Measurements from ENCODE around the gene EPS15.
A peak's percentile ranks its signal among the peaks of the same experiment; 100 is the strongest.

The EPS15 gene

DNA sequence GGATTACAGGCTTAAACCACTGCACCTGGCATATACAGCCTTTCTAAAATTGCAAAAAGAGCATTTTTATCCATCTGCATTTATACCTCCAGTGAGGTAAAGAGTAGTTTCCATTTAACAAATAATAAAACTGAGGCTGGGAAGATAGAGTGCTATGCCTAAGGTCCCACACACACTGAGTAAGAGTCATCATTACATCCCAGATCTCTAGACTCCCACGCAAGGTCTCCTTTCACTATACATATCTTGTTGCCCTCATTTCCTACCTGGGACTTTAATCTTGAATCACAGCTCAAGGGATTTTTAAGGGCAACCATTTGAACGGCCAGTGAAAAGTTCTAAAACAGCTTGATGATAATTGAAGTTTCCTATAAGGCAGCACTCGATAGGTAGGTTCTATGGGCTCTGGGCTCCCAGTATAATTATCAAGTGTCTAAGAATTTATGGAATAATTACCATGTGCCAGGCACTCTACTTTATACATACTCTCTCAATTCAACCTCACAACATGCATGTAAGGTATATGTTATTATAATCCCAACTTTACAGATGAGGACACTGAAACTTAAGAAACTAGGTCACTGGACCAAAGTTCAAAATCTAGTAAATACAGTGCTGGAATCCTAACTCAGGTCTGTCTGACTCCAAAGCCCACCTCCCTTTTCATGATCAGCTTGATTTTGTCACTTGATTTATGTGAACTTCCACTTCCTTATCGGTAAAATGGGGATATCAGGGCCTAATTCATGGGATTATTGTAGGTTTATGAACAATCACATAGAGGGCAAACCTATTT lies 23.3 kb upstream of the EPS15 start:
- in situ Hi-C loops (cut with HindIII; ENCODE audit: low pct_ligation_motif_present, low sequenced_read_pairs) = no loop called here
- Histone ChIP-seq H3K27me3 (replicated peaks) (no peaks in the 10 kb centered on the region), H3K36me3 (replicated peaks) (no peaks in the 10 kb centered on the region), H3K27ac (no peak overlapping the region), H3K4me3 (ENCODE audit: low read depth, low read length) (no peak overlapping the region)
- no peak for DNase-seq
- TF ChIP-seq, protein P1, sequence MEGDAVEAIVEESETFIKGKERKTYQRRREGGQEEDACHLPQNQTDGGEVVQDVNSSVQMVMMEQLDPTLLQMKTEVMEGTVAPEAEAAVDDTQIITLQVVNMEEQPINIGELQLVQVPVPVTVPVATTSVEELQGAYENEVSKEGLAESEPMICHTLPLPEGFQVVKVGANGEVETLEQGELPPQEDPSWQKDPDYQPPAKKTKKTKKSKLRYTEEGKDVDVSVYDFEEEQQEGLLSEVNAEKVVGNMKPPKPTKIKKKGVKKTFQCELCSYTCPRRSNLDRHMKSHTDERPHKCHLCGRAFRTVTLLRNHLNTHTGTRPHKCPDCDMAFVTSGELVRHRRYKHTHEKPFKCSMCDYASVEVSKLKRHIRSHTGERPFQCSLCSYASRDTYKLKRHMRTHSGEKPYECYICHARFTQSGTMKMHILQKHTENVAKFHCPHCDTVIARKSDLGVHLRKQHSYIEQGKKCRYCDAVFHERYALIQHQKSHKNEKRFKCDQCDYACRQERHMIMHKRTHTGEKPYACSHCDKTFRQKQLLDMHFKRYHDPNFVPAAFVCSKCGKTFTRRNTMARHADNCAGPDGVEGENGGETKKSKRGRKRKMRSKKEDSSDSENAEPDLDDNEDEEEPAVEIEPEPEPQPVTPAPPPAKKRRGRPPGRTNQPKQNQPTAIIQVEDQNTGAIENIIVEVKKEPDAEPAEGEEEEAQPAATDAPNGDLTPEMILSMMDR (IDR thresholded peaks at IDR 0.05; ENCODE audit: low read depth, low read length, missing control alignments) = no peak

DNA sequence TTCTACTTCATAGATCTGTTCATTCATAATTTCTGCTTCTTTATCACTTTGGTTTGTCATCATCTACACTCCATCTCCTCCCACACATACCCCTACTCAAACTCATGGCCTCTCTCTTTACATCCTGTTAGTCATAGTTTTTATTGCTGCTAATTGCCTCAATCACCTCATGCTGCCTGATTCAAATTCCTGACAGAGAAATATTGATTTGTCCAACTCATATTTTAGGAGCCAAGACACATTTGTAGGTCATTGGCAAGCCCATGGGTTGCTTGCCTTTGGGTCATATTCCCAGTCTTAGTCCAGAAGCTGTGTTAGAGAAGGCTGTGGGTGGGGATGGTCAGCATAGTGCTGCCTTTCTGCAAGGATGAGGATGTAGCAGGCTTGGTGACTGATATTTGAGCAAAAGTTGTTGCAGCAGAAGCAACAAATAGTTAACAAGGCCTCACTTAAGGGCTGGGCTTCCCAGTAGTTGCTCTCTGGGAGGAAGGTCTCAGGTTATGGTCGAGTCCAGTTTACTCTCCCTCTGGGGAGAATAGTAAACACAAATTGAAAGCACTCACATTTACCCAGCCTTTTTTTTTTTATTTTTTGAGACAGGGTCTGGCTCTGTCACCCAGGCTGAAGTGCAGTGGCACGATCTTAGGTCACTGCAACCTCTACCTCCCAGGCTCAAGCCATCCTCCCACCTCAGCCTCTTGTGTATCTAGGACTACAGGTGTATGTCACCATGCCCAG lies 22.4 kb upstream of the EPS15 start:
- H3K4me3 ChIP-seq (ENCODE audit: low read depth, low read length) = no peak overlapping the region
- TF ChIP-seq, protein P1 (IDR thresholded peaks at IDR 0.05; ENCODE audit: low read depth, low read length, missing control alignments) = no peak
- H3K27me3 ChIP-seq (replicated peaks) = no peaks in the 10 kb centered on the region
- in situ Hi-C loops (cut with HindIII; ENCODE audit: low pct_ligation_motif_present, low sequenced_read_pairs) = no loop called here
- no peak for DNase-seq
- H3K27ac ChIP-seq = no peak overlapping the region
- no peaks in the 10 kb centered on the region for H3K36me3 ChIP-seq (replicated peaks)

DNA sequence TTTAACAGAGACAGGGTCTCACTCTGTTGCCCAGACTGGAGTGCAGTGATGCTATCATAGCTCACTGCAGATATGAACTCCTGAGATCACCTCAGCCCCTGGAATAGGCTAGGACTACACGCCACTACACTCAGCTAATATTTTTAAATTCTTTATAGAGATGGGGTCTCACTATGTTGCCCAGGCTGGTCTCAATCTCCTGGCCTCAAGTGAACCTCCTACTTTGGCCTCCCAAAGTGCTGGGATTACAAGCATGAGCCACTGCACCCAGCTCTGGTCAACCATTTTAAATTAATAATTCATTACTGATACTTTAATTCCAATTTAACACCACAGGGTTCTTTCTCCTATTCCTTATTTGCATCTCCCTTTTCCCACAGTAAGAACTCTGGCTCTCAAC lies 18.5 kb upstream of the EPS15 start:
- H3K27ac ChIP-seq = no peak overlapping the region
- no peak for DNase-seq
- TF ChIP-seq, protein P1 (IDR thresholded peaks at IDR 0.05; ENCODE audit: low read depth, low read length, missing control alignments) = no peak
- no peaks in the 10 kb centered on the region for H3K36me3 ChIP-seq (replicated peaks)
- H3K27me3 ChIP-seq (replicated peaks) = no peaks in the 10 kb centered on the region
- H3K4me3 ChIP-seq (ENCODE audit: low read depth, low read length) = no peak overlapping the region
- in situ Hi-C loops (cut with HindIII; ENCODE audit: low pct_ligation_motif_present, low sequenced_read_pairs) = no loop called here

DNA sequence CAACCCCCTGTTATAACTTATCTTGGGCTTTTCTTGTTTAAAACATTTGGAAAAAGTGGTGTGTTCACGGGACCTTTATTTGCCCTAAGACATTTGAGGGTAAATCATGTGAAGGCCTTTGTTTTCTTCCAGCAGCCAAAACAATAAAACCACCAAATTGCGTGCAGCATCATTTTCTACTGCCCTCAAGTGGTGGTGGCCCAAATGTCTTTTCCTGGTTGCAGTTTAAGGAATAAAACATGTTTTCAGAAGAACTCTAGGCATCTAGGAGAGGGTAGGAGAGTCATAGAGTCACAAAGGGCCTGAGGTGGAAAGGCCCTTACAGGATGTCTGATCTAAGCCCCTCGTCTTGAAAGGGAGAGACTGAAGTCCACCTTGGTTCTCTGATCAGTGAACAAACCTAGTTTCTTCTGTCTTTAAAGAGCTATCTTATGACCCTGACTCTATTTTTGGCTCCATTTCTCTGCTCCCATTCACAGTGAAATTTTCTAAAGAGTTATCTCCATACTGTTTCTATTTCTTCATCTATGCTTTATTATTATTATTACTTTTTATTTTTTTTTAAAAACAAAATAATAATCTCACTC lies 16.0 kb upstream of the EPS15 start:
- H3K27ac ChIP-seq = no peak overlapping the region
- no peaks in the 10 kb centered on the region for H3K36me3 ChIP-seq (replicated peaks)
- H3K4me3 ChIP-seq (ENCODE audit: low read depth, low read length) = no peak overlapping the region
- no peaks in the 10 kb centered on the region for H3K27me3 ChIP-seq (replicated peaks)
- in situ Hi-C loops (cut with HindIII; ENCODE audit: low pct_ligation_motif_present, low sequenced_read_pairs) = no loop called here
- peak; percentile 67 for DNase-seq
- TF ChIP-seq, protein P1 (IDR thresholded peaks at IDR 0.05; ENCODE audit: low read depth, low read length, missing control alignments) = peak; percentile 86

DNA sequence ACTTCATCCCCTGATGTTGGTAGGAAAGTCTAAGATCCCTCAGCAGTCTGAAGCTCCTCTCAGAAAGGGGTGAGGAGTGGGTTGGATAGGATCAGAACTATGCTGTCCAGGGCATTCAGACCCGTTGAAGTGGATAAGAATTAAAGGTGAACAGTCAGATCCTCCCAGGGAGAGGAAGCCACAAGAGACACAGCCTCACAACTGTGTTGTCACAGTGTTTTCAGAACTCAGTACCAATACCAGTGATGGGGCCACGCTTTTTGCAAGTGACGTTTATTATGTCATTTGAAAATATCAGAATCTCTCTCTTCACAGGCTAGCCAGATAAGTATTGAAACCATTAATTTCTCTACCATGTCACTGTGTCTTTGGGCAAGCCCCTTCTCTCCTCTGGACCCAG lies 15.4 kb upstream of the EPS15 start:
- TF ChIP-seq, protein P1 (IDR thresholded peaks at IDR 0.05; ENCODE audit: low read depth, low read length, missing control alignments) = no peak
- Histone ChIP-seq H3K4me3 (ENCODE audit: low read depth, low read length) (no peak overlapping the region), H3K27me3 (replicated peaks) (no peaks in the 10 kb centered on the region), H3K36me3 (replicated peaks) (no peaks in the 10 kb centered on the region), H3K27ac (no peak overlapping the region)
- in situ Hi-C loops (cut with HindIII; ENCODE audit: low pct_ligation_motif_present, low sequenced_read_pairs) = no loop called here
- DNase-seq = no peak

All from brain microvascular endothelial cell (primary cell).